ENCODE data around the gene RPTOR.
"Not testable (repeated sequence)": the region's sequence is repeated elsewhere in the genome, so short reads cannot be mapped to it uniquely, and the experiment has no call there.

RPTOR gene

DNA sequence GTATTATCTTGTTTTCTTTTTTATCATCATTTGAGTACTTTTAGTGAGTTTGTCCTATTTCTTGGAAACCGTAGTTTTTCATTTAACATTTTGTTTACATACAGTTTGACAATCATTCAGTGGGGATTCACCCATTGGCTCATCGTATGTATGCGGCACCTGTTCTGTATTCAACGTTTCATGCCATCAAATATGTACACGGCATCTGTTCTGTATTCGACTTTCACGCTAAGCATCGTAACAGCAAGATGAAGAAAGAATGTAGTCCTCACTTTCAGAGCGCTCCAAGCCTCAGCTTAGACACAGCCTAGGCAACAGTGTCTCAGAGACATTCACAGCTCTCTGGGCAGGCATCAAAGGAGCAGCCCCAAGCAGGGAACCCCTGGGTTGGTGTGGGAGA is 269.9 kb downstream of the RPTOR start:
- no peak for DNase-seq (ENCODE audit: low spot score)

DNA sequence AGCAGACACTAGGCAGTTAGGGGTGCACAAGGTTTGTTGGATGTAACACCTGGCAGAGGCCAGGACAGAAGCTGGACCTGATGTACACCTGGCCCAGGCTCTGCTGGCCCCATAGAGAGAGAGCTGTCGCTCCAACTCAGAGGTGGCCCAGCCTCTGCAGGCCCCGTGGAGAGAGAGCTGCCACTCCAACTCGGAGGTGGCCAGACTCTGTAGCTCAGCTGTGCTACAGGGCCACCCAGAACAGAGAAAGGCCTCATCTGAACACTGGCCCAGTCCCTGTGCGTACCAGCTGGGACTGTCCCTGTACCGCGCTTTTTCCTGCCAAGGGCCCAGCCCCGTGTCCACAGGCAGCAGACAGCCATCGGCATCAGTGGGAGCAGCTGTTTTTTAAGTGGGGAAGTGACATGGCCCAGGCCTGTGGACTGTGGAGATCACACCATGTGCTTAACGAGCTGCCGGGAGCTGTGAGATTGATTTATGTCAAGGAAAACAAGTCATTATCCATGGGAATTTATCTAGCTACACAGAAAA is 270.6 kb downstream of the RPTOR start:
- no peak for DNase-seq (ENCODE audit: low spot score)

DNA sequence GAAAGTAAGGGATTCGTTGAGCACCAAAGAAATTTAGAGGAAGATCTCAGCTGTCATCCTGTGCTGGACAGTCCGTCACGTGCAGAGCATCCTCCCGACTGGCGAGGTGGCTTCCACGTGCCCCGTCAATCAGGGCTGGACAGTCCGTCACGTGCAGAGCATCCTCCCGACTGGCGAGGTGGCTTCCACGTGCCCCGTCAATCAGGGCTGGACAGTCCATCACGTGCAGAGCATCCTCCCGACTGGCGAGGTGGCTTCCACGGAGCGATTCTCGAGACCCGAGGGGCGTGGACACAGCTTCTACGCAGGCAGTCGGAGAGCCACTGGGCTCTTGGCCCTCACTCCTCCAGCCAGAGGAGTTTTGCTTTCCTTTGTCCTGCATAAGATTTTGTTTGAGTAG is 271.1 kb downstream of the RPTOR start:
- DNase-seq (ENCODE audit: low spot score) = not testable (repeated sequence)

DNA sequence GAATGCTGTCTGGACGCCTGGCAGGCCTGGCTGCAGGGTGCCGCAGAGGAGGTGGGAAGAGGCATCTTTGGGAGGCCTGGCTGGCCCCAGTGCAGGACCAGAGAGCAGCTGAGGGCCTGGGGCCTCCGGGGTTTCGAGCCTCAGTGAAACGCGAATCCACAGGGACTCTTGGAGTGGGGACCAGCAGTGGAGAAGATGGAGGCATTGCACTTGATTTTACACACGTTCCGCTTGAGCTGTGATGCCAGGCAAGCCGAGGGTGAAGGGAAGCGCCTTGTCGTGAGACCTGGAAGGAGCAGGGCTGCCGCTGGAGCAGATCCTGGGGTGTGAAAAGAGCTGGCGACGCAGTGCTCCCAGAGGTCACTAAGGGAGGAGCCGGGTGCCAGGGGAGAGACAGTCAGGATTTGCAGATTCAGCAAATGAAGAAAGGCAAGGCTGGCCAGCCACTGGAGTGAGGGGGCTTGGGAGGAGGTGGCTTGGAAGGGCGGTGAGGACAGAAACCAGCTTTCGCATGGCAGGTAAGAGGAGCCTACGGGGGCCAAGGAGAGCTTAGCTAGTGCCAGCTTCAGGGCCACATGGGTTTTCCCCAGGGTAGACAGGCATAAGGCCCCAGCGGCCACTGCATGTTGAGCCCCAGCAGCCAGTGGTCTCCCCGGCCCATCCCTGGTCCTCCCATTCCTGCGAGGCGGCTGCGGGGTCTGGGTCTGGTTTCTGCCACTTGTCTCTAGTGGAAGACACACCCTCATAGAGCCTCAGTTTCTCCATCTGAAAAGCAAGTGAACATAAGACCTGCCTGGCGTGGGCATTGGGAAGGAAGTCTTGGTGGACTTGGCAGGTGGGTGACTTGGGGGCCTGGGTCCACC is 271.8 kb downstream of the RPTOR start:
- DNase-seq (ENCODE audit: low spot score) = no peak

DNA sequence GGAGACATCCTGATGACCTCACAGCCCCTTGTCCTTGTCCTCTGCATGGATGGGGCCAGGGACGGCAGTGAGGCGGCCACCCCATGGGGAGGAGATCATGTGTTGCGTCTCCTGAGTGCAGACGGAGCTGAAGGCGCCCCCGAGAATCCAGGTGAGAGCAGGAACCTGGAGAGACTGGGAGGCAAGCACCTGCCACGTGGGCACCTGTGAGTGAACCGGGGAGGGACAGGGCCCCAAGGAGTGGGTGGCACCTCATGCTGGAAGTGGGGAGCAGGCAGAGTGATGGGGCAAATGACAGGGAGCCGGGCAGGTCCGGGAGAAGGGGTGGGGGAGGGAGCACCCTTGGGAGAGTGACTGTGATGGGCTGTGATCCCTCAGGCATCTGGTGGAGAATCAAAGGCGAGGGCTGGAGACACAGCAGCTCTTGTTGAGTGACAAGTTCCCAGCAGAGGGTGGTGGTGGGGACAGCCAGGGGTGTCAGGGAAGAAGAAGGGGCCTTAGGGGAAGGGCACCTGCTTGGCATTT is 272.7 kb downstream of the RPTOR start:
- DNase-seq (ENCODE audit: low spot score) = no peak

DNA sequence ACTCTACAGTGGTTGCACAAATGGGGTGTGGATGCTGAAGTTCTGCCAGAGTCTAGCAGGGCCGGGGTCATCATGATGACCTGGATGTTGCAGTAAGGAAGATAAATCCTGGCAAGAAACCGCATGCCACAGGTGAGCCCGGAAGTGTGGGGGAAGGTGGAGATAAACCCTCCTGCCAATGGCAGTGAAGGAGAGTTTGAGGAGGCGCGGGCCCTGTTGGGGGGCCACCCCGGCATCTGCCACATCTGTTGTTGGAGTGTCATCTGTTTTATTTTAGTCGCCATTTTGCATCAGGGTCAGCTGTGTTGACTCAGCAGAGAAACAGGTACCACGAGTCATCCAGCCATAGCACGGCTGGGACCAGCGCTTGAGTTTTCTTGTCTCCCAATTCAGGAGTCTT is 273.2 kb downstream of the RPTOR start:
- no peak for DNase-seq (ENCODE audit: low spot score)

DNA sequence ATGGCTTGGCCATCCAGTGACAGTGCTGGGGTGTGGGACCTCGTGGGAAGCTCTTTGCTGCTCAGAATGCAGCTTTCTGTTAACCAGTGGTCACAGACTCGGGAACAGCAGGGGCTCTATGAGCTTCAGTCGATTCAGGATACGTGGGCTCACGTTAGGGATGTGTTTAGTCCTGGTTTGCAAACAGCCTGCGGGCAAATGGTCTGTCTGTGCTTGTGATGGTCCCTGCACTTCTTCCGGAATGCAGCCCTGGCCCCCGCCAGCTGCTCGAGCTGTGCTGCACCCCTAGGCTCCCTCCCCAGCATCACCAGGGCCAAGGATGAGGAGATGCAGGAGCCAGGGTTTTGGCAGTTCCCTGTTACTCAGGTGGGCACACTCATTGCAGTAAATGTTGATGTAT is 274.2 kb downstream of the RPTOR start:
- DNase-seq (ENCODE audit: low spot score) = no peak

DNA sequence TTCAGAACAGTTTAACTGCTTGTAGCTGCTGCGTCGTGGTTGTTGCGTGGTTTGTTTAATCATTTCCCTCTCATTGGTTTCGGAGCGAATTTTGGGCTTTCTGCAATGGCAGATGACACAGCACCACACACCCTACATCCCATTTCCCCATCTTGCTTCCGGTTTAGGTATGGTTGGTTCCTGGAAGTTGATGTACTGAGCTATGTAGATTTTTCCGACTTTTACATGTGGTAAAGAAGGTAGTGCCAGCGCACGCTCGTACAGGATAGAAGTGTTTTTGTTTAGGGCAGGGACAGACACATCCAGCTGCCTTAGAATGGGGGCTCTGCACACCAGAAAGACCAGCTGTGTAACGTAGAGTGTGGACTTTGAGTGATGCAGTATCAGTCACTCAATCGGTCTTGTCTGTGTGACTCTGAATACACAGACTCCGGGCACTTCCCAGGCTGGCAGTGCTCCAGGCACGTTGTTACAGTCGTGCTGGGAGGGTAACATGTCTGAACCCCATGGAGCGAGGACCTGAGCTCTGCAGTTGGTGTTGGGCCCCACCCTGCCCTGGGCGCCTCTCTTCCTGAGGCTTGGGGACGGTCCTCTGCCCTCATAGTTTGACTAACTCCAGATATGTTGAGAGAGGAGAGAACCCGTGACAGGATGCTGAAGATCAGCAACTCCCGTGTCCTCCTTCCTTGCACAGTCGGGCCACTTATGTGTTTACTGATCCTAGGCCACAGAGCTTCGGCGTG is 275.0 kb downstream of the RPTOR start:
- DNase-seq (ENCODE audit: low spot score) = no peak

DNA sequence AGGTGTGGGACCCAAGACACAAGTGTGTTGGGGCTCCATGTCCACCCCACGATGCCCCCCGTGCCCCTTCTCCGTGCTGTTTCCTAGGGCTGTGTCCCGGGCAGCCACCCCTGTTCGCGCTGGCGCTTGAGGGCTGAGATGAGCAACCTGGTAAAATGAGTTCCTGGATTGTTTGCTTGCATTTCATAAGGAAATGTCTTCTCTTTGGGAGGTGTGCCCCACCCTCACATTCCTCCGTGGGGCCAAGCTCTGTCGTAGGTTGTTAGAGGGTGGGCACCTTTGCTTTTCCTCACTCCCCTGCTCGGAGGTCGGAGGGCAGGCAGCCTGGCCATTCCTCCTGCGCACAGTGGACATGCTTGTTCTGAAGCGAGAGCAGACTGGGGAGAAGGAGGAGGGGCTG is 275.7 kb downstream of the RPTOR start:
- DNase-seq (ENCODE audit: low spot score) = no peak

DNA sequence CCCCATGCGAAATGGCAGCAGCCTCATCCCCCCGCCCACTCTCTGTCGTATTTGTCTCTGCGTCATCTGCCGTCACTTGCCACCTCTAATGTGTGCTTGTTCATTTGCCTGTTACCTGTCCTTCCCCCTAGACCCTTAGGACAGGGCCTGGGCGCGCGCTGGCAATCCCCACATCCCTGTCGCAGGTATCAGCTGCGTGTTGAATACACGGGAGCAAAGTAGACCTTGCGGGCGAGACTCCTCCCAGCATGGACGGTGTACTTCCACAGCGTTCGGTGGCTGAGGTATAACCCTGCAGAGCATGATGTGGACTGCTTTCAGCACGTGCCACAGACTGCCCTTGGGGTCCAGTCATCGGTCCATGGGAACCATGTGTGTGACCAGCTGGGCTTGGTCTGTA is 276.9 kb downstream of the RPTOR start:
- DNase-seq (ENCODE audit: low spot score) = no peak

DNA sequence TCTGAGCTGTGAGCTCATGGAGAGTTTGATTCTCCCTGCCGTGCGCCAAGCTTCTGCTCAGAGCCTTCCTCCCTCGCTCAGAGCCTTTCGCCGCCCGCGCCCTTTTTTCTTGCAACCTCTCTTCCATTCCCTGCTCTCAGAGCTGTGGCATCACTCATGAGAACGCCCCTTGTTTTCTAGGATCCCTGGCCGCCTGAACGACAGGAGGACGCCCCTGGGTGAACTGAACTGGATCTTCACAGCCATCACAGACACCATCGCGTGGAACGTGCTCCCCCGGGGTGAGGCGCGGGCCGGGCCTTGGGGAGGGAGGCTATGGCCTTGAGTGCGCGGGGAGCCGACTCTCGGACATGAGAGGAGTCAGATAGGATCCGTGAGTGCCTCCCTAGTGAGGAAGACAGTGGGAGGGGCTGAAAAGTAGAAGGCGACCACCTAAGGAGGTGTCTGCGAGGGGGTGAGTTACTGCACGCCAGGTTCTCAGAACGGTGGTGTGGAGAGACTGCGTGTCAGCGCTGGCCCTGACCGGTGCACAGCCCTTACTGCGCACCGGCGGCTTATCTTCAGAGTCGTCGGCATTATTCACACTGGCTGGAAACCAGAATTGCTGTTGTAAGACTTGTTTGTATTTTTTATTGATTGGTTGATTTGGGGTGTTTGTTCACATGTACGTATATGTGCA is 277.5 kb downstream of the RPTOR start:
- no peak for DNase-seq (ENCODE audit: low spot score)

DNA sequence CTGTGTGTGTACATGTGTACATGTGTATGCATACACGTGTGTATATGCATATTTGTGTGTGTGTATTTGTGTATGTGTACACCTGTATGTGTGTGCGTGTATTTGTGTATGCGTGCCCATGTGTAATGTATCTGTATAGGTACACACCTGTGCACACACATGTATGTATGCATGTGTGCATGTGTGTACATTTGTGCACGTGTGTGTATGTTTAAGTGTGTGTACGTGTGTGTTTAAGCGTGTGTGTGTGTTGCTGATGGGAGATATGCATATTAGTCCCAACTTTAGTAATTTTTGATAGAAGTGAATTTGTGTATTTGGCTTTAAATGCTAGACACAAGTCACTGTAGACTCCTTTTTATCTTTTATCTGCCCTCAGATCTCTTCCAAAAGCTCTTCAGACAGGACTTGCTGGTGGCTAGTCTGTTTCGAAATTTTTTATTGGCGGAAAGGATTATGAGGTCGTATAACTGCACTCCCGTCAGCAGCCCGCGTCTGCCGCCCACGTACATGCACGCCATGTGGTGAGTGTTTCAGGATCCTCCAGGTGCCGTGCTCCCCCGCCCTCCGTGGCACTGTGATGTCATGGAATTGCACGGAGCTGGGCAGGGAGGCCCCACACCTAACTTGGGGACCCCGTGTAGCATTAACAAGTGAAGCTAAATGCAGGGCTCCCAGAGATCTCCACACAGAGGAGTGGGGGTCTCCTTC is 278.2 kb downstream of the RPTOR start:
- no peak for DNase-seq (ENCODE audit: low spot score)

DNA sequence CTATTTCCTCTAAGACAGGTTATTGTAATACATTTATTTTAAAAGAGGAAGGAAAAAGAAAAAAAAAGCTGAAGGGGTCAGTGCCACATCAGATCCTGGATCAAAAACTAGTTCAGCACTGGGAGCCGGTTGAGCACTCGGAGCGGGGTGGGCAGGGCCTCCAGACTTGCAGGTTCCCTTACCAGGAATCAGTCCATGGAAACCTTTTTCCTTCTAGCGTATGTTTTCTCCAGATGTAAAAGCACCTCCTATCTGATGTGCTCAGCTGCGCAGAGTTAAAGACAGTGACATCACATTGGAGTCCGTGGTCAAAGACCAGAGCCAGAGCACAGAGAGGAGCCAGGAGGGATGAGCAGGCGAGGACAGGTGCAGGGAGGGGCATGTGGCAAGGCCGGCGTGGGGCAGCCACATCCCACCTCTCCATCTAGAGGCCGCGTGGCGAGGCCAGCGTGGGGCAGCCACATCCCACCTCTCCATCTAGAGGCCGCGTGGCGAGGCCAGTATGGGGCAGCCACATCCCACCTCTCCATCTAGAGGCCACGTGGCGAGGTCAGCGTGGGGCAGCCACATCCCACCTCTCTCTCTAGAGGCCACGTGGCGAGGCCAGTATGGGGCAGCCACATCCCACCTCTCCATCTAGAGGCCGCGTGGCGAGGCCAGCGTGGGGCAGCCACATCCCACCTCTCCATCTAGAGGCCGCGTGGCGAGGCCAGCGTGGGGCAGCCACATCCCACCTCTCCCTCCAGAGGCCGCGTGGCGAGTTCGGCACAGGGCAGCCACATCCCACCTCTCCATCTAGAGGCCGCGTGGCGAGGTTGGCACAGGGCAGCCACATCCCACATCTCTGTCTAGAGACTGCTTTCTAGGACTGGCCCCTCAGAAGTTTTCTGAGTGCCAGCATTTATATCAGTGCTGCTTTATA is 280.2 kb downstream of the RPTOR start:
- no peak for DNase-seq (ENCODE audit: low spot score)

DNA sequence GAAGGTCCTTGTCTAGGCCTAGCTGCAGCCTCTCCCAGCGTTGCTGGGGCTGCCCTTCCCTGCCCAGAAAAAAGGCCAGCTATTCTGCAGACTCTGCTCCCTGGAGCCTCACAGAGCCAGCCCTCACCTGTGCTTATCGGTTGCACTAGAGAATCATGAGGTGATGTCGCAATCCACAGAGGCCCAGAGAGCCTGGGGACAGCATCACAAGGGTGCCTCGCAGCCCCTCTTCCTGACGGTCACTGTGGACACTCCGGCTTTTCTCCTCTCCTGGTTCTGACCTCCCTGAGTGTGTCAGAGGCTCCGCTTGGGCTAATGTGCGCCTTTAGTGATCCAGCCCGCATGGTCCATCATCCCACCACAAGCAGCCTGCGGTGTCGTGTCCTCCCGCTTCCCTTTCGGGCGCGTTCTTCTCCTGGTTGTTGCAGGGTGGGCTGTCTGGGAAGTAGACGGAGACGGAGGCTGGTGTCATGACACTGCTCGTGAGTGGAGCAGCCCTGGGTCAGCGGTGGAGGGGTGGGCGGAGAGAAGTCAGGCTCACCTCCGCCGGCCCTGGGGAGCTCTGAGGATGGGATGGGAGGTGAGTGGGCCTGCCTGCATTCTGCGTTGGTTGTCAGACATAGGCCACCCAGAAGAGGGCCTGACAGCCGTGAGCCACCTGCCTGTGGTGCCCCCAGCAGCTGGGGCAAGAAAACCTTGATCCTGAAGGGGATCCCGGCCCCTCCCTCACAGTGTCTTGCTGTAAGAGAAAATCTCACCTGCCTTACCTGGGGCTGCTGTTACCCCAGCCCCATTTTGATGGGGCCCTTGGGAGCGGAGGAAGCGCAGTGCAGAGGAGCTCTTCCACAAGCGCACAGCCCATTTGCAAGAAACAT is 281.1 kb downstream of the RPTOR start:
- no peak for DNase-seq (ENCODE audit: low spot score)

DNA sequence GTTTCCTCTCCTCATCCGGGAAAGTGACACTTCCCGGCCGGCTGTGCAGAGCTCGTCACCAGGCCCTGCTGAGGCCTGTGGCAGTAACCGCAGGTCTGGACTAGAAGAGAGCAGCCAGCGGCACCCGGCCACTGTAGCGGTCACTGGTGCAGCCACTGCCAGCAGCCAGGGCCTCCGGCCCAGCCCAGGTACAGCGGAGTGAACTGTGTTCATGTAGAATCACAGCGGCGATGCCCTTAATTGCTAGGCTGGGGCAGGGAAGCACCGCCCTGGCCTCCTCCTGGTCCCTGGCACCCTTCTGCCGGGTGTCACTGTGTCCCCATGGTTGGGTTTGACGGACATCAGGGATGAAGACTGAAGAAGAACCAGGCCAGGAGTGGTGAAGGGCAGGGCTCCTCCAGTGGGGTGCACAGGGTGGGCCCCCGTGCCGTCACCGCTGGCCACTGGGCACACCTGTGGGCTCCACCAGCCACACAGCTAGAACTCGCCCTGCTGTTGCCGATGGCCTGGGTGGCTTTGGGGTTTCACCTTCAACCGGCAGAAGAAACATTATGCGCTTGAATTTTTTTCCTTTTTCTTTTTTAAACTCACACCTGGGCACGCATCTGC is 281.8 kb downstream of the RPTOR start:
- no peak for DNase-seq (ENCODE audit: low spot score)

DNA sequence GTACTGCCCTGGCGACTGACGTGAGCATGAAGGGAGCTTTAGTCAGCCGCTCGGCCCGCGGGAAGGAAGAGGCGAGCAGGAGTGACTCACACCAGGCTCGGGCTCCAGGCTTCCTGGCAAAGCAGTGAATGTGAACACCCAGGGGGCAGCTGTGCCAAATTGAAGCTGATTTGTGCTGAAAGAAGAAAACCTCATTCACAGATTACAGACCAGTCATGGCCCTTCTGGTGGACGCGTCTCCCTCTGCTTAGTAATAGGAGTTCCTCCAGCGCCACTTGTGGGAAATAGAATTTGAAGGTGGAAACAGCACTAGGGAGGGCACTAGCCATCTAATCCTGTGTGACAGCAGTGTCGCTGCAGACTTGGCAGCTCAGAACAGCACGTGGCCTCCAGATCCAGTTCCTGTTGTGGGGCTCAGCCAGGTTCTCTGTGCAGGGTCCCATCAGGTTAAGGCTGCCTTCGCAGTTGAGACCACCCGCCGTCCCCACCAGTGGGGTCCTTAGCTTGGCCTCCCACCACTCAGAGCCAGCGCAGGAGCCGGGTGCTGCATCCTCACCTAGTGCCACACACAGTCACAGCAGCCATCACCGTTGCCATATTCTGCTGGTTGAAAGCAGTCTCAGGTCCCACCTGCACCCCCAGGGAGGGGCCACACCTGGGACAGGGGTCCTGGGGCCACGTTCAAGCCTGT is 282.5 kb downstream of the RPTOR start:
- no peak for DNase-seq (ENCODE audit: low spot score)

DNA sequence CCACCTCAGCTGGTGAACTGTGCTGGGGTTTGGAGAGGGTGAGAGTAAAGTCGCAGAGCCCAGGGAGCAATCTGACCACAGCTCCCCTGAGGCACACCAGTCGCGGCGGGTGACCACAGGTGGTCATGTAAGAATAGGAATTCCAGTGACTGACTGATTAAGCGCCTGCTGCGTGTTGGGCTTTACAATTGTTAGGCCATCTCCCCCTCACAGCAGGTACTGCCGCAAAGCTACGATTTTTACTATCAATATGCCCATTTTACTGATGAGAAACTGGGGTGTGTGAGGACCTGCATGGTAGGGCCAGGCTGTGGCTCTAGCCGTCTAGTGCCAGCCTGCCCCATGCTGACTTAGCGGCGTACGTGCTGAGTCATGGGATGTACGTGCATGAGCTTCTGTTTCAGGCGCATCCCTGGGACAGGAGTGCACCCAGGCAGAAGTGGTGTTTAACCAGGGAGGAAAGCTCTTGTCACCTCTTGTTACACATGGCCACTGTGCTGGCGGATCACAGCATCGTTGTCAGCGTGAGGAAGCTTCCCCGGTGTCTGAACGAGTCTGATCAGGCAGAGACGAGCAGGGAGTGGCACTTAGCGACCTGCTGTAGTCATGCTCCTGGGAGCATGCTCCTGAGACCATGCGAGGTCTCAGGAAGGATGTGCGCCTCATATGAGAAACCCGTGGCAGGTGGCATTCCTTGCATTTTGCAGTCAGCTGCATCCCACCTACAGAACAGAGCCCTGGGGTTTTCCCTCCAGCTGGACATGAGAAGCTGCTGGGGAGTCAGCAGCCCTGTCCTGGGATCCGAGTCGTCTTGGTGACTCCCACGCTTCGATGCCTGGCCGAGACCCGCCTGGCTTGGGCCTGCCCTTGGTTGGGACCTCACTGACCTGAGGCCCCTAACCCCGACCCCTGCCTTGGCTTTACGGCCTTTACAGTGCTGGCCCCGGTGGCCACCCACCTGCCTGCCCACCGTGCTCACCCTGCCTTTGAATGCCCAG is 283.3 kb downstream of the RPTOR start:
- DNase-seq (ENCODE audit: low spot score) = no peak

Data from SK-N-DZ (cell line).